Skeletal muscle cell (primary cell): ENCODE measurements around the gene THOC6.

Source experiments
- DNase-seq: peaks from one replicate; pipeline ENCODE4 v3.0.0-alpha.2; 2010; ENCODE audit warnings: low read depth
- H3K4me3 ChIP-seq: 2 replicates; pipeline ENCODE4 v1.5.1; 2011; ENCODE audit warnings: low read depth, mild to moderate bottlenecking, control low read depth, low read length, moderate library complexity

The THOC6 gene

GRCh38 chr16:2988590-2989099 is 35.2 kb upstream of the THOC6 start:
- no peak for DNase-seq
- H3K4me3 ChIP-seq: no peak overlapping the region

GRCh38 chr16:2990891-2991290 is 32.9 kb upstream of the THOC6 start:
- no peak for DNase-seq
- no peak overlapping the region for H3K4me3 ChIP-seq

- no peak overlapping the region for H3K4me3 ChIP-seq
- no peak for DNase-seq
These were observed 32.1 kb upstream of the THOC6 start for GRCh38 chr16:2991566-2992261.

GRCh38 chr16:2992383-2993081 is 31.3 kb upstream of the THOC6 start:
- no peak for DNase-seq

GRCh38 chr16:2996298-2996697 is 27.5 kb upstream of the THOC6 start:
- DNase-seq: no peak
- H3K4me3 ChIP-seq: no peak overlapping the region

More at GRCh38 chr16:2992383-2993081, 31.3 kb upstream of the THOC6 start:
- no peak overlapping the region for H3K4me3 ChIP-seq

- H3K4me3 ChIP-seq: no peak overlapping the region
- no peak for DNase-seq
These were observed 23.9 kb upstream of the THOC6 start for GRCh38 chr16:2999929-3000328.

GRCh38 chr16:3000540-3000939 is 23.3 kb upstream of the THOC6 start:
- no peak for DNase-seq
- no peak overlapping the region for H3K4me3 ChIP-seq

- H3K4me3 ChIP-seq: no peak overlapping the region
- no peak for DNase-seq
These were observed 22.5 kb upstream of the THOC6 start for GRCh38 chr16:3001316-3001715.

GRCh38 chr16:3003582-3004270 is 20.1 kb upstream of the THOC6 start:
- no peak overlapping the region for H3K4me3 ChIP-seq
- peak; percentile 94 for DNase-seq

GRCh38 chr16:3004319-3004718 is 19.5 kb upstream of the THOC6 start:
- H3K4me3 ChIP-seq: no peak overlapping the region
- no peak for DNase-seq

GRCh38 chr16:3004781-3005284 is 19.0 kb upstream of the THOC6 start:
- peak overlapping the region; percentile 27 for H3K4me3 ChIP-seq

GRCh38 chr16:3007059-3007956 is 16.5 kb upstream of the THOC6 start:
- no peak overlapping the region for H3K4me3 ChIP-seq

More at GRCh38 chr16:3004781-3005284, 19.0 kb upstream of the THOC6 start:
- DNase-seq: no peak

GRCh38 chr16:3007957-3008689 is 15.7 kb upstream of the THOC6 start:
- DNase-seq: no peak
- no peak overlapping the region for H3K4me3 ChIP-seq

More at GRCh38 chr16:3007059-3007956, 16.5 kb upstream of the THOC6 start:
- DNase-seq: no peak

- no peak overlapping the region for H3K4me3 ChIP-seq
- DNase-seq: no peak
These were observed 15.2 kb upstream of the THOC6 start for GRCh38 chr16:3008690-3009037.

- H3K4me3 ChIP-seq: no peak overlapping the region
- DNase-seq: no peak
These were observed 14.1 kb upstream of the THOC6 start for GRCh38 chr16:3009568-3010390.

GRCh38 chr16:3010510-3010909 is 13.3 kb upstream of the THOC6 start:
- no peak for DNase-seq
- no peak overlapping the region for H3K4me3 ChIP-seq

- DNase-seq: no peak
- H3K4me3 ChIP-seq: no peak overlapping the region
These were observed 11.6 kb upstream of the THOC6 start for GRCh38 chr16:3012246-3012645.
